ENCODE results near the gene MNAT1.

The MNAT1 gene

DNA sequence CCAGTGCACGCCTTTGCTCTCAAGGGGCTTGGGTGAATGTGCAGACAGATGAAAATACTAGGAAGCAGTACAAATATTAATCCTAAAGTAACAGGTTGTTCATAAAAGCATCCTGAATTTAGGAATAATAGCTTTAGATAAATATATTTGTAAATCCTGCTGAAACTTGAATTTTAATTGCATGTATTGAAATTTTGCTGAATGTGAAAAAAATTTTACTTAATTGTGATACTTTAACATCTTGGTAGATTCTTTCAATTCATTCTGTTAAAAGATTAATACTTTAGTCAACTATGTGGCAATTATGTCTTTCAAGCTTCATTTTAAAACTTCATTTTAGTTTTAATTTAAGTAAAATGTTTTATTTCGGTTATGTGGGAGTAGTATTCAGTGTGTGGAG, 251.9 kb downstream of the MNAT1 start:
- H3K9me3 ChIP-seq (ENCODE audit: control insufficient read depth, insufficient read depth, low read depth, low read length) = no peaks in the 10 kb centered on the region
- H3K36me3 ChIP-seq (ENCODE audit: control insufficient read depth in 2 of 2, insufficient read depth in 1 of 2, low read length in 2 of 2) = peaks cover 0 to 50% of the 10 kb centered on the region in 2 experiments
- POLR2A ChIA-PET = no interaction called here
- H3K4me3 ChIP-seq (ENCODE audit: low read depth, low read length) = no peak overlapping the region
- TF ChIP-seq ZNF747 (tag by site-specific recombination; IDR thresholded peaks at IDR 0.05) (no peak), KLF9 (tag by site-specific recombination; IDR thresholded peaks at IDR 0.05; ENCODE audit: low read depth) (no peak), ZNF221 (tag by site-specific recombination; IDR thresholded peaks at IDR 0.05; ENCODE audit: borderline replicate concordance) (no peak), HOXA7 (CRISPR knock-in tag; IDR thresholded peaks at IDR 0.05; ENCODE audit: borderline replicate concordance) (no peak), ZNF350 (tag by site-specific recombination; IDR thresholded peaks at IDR 0.05) (no peak), ZNF580 (tag by site-specific recombination; IDR thresholded peaks at IDR 0.05) (no peak), ZNF211 (tag by site-specific recombination; IDR thresholded peaks at IDR 0.05; ENCODE audit: low read depth) (no peak), ZBTB21 (tag by site-specific recombination; IDR thresholded peaks at IDR 0.05) (no peak)
- TF ChIP-seq, protein P1, sequence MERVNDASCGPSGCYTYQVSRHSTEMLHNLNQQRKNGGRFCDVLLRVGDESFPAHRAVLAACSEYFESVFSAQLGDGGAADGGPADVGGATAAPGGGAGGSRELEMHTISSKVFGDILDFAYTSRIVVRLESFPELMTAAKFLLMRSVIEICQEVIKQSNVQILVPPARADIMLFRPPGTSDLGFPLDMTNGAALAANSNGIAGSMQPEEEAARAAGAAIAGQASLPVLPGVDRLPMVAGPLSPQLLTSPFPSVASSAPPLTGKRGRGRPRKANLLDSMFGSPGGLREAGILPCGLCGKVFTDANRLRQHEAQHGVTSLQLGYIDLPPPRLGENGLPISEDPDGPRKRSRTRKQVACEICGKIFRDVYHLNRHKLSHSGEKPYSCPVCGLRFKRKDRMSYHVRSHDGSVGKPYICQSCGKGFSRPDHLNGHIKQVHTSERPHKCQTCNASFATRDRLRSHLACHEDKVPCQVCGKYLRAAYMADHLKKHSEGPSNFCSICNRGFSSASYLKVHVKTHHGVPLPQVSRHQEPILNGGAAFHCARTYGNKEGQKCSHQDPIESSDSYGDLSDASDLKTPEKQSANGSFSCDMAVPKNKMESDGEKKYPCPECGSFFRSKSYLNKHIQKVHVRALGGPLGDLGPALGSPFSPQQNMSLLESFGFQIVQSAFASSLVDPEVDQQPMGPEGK (tag by site-specific recombination; IDR thresholded peaks at IDR 0.05) = no peak
- H3K4me1 ChIP-seq (ENCODE audit: control insufficient read depth, insufficient read depth, low read length) = peaks cover 4% of the 10 kb centered on the region; the same call in 1 of the 2 replicates
- H3K27ac ChIP-seq (ENCODE audit: extremely low read depth, low read depth, low read length) = no peak overlapping the region
- CTCF ChIA-PET = no interaction called here

DNA sequence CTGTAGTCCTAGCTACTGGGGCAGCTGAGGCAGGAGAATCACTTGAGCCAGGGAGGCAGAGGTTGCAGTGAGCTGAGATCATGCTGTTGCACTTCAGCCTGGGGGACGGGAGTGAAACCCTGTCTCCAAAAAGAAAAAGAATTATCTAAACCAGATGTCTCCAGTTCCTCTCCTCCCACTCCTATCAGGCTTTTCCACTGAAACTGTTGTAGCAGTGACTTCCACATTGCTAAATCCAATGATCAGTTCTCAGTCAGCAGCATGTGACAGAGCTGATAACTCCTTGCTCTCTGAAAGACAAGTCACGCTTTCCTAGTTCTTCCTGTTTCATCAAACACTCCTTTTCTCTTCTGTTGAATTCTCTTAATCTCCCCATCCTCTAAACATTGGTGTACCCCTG, 255.0 kb downstream of the MNAT1 start:
- POLR2A ChIA-PET = no interaction called here
- CTCF ChIA-PET = no interaction called here

More for the DNA sequence above, 255.0 kb downstream of the MNAT1 start:
- TF ChIP-seq GFI1B (tag by site-specific recombination; IDR thresholded peaks at IDR 0.05) = no peak
- no peak for TF ChIP-seq ZEB2 (tag by site-specific recombination; IDR thresholded peaks at IDR 0.05)
- no peak for TF ChIP-seq HOXD13 (CRISPR knock-in tag; IDR thresholded peaks at IDR 0.05; ENCODE audit: borderline replicate concordance)
- no peak for TF ChIP-seq ZFP69B (tag by site-specific recombination; IDR thresholded peaks at IDR 0.05)
- TF ChIP-seq SCRT1 (tag by site-specific recombination; IDR thresholded peaks at IDR 0.05; ENCODE audit: borderline replicate concordance) = no peak
- TF ChIP-seq PRDM10 (tag by site-specific recombination; IDR thresholded peaks at IDR 0.05) = no peak
- no peak for TF ChIP-seq ZBTB20 (tag by site-specific recombination; IDR thresholded peaks at IDR 0.05)
- no peak for TF ChIP-seq ZNF404 (tag by site-specific recombination; IDR thresholded peaks at IDR 0.05)
- no peak for TF ChIP-seq KLF1 (tag by site-specific recombination; IDR thresholded peaks at IDR 0.05)
- no peak for TF ChIP-seq ZBTB48 (tag by site-specific recombination; IDR thresholded peaks at IDR 0.05)
- no peak for TF ChIP-seq BCL11B (tag by site-specific recombination; IDR thresholded peaks at IDR 0.05; ENCODE audit: low read depth)
- TF ChIP-seq HOXC10 (CRISPR knock-in tag; IDR thresholded peaks at IDR 0.05) = no peak
- TF ChIP-seq ZNF23 (tag by site-specific recombination; IDR thresholded peaks at IDR 0.05; ENCODE audit: borderline replicate concordance) = no peak
- H3K4me1 ChIP-seq (ENCODE audit: control insufficient read depth, insufficient read depth, low read length) = no peaks in the 10 kb centered on the region
- H3K4me3 ChIP-seq (ENCODE audit: low read depth, low read length) = no peak overlapping the region
- peaks cover 0 to 61% of the 10 kb centered on the region in 2 experiments for H3K36me3 ChIP-seq (ENCODE audit: control insufficient read depth in 2 of 2, insufficient read depth in 1 of 2, low read length in 2 of 2)
- H3K9me3 ChIP-seq (ENCODE audit: control insufficient read depth, insufficient read depth, low read depth, low read length) = no peaks in the 10 kb centered on the region
- no peak overlapping the region for H3K27ac ChIP-seq (ENCODE audit: extremely low read depth, low read depth, low read length)

Measured in HEK293 (cell line).